HepG2 (cell line): Measurements from ENCODE around the gene GALNT10. TPM values are rescaled to one million over a fixed set of nuclear protein-coding genes. Genes with fewer than 3 reads are reported as not detected.

Source experiments
- SOX5 ChIP-seq: IDR thresholded peaks from 2 replicates; pipeline ENCODE4 v1.6.1; 2016; ENCODE audit warnings: borderline replicate concordance
- polyA plus RNA-seq, 8 experiments: library from polyadenylated mRNA; depleted of rRNA in 3 of 8; stranded (reverse) in 7 of 8; unstranded in 1 of 8; fragments of >200 nt; fragmentation: Illumina TruSeq in 4 of 8; extraction: Trizol in 4 of 8; gene quantifications; 2 replicates each; pipeline versions ENCODE4 v1.2.1 to v1.2.3, GENCODE V29; 2011 to 2016; ENCODE audit warnings: low read depth in 4 of 8, missing spikeins in 1 of 8, mixed read lengths in 1 of 8; ENCODE audit not compliant: insufficient read depth in 1 of 8
- total RNA-seq, 5 experiments: library from RNA; depleted of rRNA; stranded (reverse); fragments of >200 nt; fragmentation: Illumina TruSeq; extraction: Trizol; gene quantifications; 2 replicates each; pipeline ENCODE4 v1.2.3, GENCODE V29; 2016; ENCODE audit warnings: low read depth in 1 of 5
- TF ChIP-seq, protein P1 (sequence below): sonication (generic); formaldehyde crosslinking; IDR thresholded peaks from 2 replicates; pipeline ENCODE4 v1.5.0; 2020; ENCODE audit warnings: mild to moderate bottlenecking, missing genetic modification reagents, borderline replicate concordance
- TF ChIP-seq, protein P2 (sequence below): sonication (generic); formaldehyde crosslinking; IDR thresholded peaks from 2 replicates; pipeline ENCODE4 v1.4.0; 2020; ENCODE audit warnings: missing genetic modification reagents, borderline replicate concordance

Gene GALNT10
- total and polyA plus RNA-seq, 2 of the 13 experiments (the other 11 are each of a cell fraction or from before 2014, with no cell fraction given): 8.1 to 11.2 TPM

DNA sequence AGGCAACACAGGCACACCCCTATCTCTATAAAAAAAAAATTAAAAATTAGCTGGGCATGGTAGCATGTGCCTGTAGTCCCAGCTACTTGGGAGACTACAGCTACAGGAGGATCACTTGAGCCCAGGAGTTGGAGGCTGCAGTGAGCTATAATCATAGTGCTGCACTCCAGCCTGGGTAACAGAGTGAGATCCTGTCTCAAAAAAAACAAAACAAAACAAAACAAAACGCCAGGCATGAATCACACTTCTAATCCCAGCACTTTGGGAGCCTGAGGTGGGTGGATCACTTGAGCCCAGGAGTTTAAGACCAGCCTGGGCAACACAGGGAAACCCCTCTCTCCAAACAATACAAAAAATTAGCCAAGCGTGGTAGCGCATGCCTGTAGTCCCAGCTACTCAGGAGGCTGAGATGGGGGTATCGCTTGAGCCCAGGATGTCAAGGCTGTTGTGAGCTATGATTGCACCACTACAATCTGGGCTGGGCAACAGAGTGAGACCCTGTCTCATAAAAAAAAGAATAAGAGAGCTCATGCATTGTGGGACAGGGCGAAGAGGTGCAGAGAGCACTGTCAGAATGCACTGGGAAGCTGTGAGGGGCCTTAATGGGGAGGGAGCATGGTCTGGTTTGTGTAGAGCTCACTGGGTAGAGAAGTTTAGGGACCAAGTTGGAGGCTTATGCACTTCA, 246.9 kb downstream of the GALNT10 start (continued):
- TF ChIP-seq, protein P1, sequence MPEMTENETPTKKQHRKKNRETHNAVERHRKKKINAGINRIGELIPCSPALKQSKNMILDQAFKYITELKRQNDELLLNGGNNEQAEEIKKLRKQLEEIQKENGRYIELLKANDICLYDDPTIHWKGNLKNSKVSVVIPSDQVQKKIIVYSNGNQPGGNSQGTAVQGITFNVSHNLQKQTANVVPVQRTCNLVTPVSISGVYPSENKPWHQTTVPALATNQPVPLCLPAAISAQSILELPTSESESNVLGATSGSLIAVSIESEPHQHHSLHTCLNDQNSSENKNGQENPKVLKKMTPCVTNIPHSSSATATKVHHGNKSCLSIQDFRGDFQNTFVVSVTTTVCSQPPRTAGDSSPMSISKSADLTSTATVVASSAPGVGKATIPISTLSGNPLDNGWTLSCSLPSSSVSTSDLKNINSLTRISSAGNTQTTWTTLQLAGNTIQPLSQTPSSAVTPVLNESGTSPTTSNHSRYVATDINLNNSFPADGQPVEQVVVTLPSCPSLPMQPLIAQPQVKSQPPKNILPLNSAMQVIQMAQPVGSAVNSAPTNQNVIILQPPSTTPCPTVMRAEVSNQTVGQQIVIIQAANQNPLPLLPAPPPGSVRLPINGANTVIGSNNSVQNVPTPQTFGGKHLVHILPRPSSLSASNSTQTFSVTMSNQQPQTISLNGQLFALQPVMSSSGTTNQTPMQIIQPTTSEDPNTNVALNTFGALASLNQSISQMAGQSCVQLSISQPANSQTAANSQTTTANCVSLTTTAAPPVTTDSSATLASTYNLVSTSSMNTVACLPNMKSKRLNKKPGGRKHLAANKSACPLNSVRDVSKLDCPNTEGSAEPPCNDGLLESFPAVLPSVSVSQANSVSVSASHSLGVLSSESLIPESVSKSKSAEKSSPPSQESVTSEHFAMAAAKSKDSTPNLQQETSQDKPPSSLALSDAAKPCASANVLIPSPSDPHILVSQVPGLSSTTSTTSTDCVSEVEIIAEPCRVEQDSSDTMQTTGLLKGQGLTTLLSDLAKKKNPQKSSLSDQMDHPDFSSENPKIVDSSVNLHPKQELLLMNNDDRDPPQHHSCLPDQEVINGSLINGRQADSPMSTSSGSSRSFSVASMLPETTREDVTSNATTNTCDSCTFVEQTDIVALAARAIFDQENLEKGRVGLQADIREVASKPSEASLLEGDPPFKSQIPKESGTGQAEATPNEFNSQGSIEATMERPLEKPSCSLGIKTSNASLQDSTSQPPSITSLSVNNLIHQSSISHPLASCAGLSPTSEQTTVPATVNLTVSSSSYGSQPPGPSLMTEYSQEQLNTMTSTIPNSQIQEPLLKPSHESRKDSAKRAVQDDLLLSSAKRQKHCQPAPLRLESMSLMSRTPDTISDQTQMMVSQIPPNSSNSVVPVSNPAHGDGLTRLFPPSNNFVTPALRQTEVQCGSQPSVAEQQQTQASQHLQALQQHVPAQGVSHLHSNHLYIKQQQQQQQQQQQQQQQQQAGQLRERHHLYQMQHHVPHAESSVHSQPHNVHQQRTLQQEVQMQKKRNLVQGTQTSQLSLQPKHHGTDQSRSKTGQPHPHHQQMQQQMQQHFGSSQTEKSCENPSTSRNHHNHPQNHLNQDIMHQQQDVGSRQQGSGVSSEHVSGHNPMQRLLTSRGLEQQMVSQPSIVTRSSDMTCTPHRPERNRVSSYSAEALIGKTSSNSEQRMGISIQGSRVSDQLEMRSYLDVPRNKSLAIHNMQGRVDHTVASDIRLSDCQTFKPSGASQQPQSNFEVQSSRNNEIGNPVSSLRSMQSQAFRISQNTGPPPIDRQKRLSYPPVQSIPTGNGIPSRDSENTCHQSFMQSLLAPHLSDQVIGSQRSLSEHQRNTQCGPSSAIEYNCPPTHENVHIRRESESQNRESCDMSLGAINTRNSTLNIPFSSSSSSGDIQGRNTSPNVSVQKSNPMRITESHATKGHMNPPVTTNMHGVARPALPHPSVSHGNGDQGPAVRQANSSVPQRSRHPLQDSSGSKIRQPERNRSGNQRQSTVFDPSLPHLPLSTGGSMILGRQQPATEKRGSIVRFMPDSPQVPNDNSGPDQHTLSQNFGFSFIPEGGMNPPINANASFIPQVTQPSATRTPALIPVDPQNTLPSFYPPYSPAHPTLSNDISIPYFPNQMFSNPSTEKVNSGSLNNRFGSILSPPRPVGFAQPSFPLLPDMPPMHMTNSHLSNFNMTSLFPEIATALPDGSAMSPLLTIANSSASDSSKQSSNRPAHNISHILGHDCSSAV (CRISPR knock-in tag): no peak
- TF ChIP-seq, protein P2, sequence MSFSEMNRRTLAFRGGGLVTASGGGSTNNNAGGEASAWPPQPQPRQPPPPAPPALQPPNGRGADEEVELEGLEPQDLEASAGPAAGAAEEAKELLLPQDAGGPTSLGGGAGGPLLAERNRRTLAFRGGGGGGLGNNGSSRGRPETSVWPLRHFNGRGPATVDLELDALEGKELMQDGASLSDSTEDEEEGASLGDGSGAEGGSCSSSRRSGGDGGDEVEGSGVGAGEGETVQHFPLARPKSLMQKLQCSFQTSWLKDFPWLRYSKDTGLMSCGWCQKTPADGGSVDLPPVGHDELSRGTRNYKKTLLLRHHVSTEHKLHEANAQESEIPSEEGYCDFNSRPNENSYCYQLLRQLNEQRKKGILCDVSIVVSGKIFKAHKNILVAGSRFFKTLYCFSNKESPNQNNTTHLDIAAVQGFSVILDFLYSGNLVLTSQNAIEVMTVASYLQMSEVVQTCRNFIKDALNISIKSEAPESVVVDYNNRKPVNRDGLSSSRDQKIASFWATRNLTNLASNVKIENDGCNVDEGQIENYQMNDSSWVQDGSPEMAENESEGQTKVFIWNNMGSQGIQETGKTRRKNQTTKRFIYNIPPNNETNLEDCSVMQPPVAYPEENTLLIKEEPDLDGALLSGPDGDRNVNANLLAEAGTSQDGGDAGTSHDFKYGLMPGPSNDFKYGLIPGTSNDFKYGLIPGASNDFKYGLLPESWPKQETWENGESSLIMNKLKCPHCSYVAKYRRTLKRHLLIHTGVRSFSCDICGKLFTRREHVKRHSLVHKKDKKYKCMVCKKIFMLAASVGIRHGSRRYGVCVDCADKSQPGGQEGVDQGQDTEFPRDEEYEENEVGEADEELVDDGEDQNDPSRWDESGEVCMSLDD: no peak
- no peak for TF ChIP-seq SOX5 (CRISPR knock-in tag)
